ENCODE results near the gene KHDC1. TPM values are rescaled to one million over a fixed set of nuclear protein-coding genes. Genes with fewer than 3 reads are reported as not detected.

KHDC1 gene
- total and polyA plus RNA-seq, 2 donors (not counting 1 experiment from before 2014, with no cell fraction given) = 2.6 to 3.5 TPM

Small RNA genes within 50 kb of the gene (small RNA-seq; reads per million reads assigned to genes)
- not detected for gene RPSAP41 (ENCODE audit: insufficient read length, low read depth, low replicate concordance)

Other genes with a start within 250 kb of the KHDC1 start
- gene KHDC1L, start 37.7 kb downstream of the KHDC1 start, total RNA-seq = not detected in 2 replicates
- not detected in 2 replicates for gene KHDC1L, start 37.7 kb downstream of the KHDC1 start, polyA plus RNA-seq
- not detected in 2 replicates for gene DPPA5, start 91.1 kb upstream of the KHDC1 start, total RNA-seq
- gene DPPA5, start 91.1 kb upstream of the KHDC1 start, polyA plus RNA-seq = not detected in 2 replicates
- not detected in 2 replicates for gene KHDC3L, start 99.5 kb upstream of the KHDC1 start, total RNA-seq
- gene KHDC3L, start 99.5 kb upstream of the KHDC1 start, polyA plus RNA-seq = not detected in 2 replicates
- 0.97 TPM in 1 of 2 replicates, not detected in the other for gene OOEP, start 106.7 kb upstream of the KHDC1 start, total RNA-seq
- 0.25 and 0.70 TPM in 2 replicates for gene OOEP, start 106.7 kb upstream of the KHDC1 start, polyA plus RNA-seq
- gene DDX43, start 131.6 kb upstream of the KHDC1 start, total RNA-seq = 1.8 and 2.6 TPM in 2 replicates
- 2.1 and 2.6 TPM in 2 replicates for gene DDX43, start 131.6 kb upstream of the KHDC1 start, polyA plus RNA-seq
- 20.0 and 24.7 TPM in 2 replicates for gene CGAS, start 189.1 kb upstream of the KHDC1 start, total RNA-seq
- gene CGAS, start 189.1 kb upstream of the KHDC1 start, polyA plus RNA-seq = 5.1 and 6.3 TPM in 2 replicates
- gene MTO1, start 198.5 kb upstream of the KHDC1 start, total RNA-seq = 79.5 and 84.4 TPM in 2 replicates
- 52.1 and 56.0 TPM in 2 replicates for gene MTO1, start 198.5 kb upstream of the KHDC1 start, polyA plus RNA-seq

All from B cell (primary cell).